Lung (tissue), 12 donors: ENCODE results near the gene DCHS2. TPM values are rescaled to one million over a fixed set of nuclear protein-coding genes. Genes with fewer than 3 reads are reported as not detected.

ENCODE experiments used
- ATAC-seq: fragments of 200-7000 bp; cut with Tn5 transposase; one replicate; pipeline ENCODE4 v1.9.1; 2020; ENCODE audit warnings: moderate number of reproducible peaks; ENCODE audit not compliant: insufficient read depth, low FRiP score
- DNase-seq, 3 donors: peaks; one replicate each; pipeline ENCODE4 v3.0.0-alpha.2; 2013 to 2017
- H3K27ac ChIP-seq, 2 donors: one replicate each; pipeline ENCODE4 v1.5.1; 2013; ENCODE audit warnings: mild to moderate bottlenecking in 2 of 2, moderate library complexity in 2 of 2, control low read depth in 1 of 2, inconsistent platforms in 1 of 2, low read depth in 1 of 2, low read length in 1 of 2
- H3K27me3 ChIP-seq, 3 donors: one replicate each; pipeline ENCODE4 v1.5.1; 2013; ENCODE audit warnings: low read length in 2 of 3; ENCODE audit not compliant: control insufficient read depth in 3 of 3, insufficient read depth in 3 of 3
- H3K36me3 ChIP-seq, 4 donors: one replicate each; pipeline ENCODE4 v1.5.1; 2013; ENCODE audit warnings: low read length in 4 of 4, mild to moderate bottlenecking in 1 of 4, moderate library complexity in 1 of 4; ENCODE audit not compliant: control insufficient read depth in 4 of 4, insufficient read depth in 4 of 4
- H3K4me1 ChIP-seq, 5 donors: one replicate each; pipeline ENCODE4 v1.5.1; 2013; ENCODE audit warnings: low read length in 5 of 5, mild to moderate bottlenecking in 2 of 5, moderate library complexity in 1 of 5; ENCODE audit not compliant: control insufficient read depth in 5 of 5, insufficient read depth in 5 of 5
- H3K4me3 ChIP-seq: one replicate; pipeline ENCODE4 v1.5.1; 2013; ENCODE audit warnings: mild to moderate bottlenecking, control low read depth, moderate library complexity
- H3K9ac ChIP-seq, 2 donors: one replicate each; pipeline ENCODE4 v1.5.1; 2013; ENCODE audit warnings: low read length in 2 of 2, control low read depth in 1 of 2; ENCODE audit not compliant: insufficient read depth in 1 of 2
- H3K9me3 ChIP-seq, 4 donors: one replicate each; pipeline ENCODE4 v1.5.1; 2013; ENCODE audit warnings: low read length in 3 of 4, mild to moderate bottlenecking in 1 of 4, moderate library complexity in 1 of 4; ENCODE audit not compliant: control insufficient read depth in 4 of 4, insufficient read depth in 3 of 4
- WGBS, 2 donors: extraction: QIAGEN DNeasy Blood & Tissue Kit; methylation state at CpG; one replicate each; pipeline ENCODE4 v1.1.7; 2013; 5-methylcytosine and 5-hydroxymethylcytosine counted together
- polyA plus RNA-seq, 2 donors: library from polyadenylated mRNA; stranded (reverse); fragments of 200-250 nt; gene quantifications; one replicate each; pipeline ENCODE4 v1.2.1, GENCODE V29; 2013
- total RNA-seq, 2 donors: library from RNA; depleted of rRNA in 1 of 2; stranded (reverse); fragments of >200 nt in 1 of 2; gene quantifications; one replicate each; pipeline ENCODE4 v1.2.1, GENCODE V29; 2014 to 2021
- TF ChIP-seq, protein P1 (sequence below): IDR thresholded peaks from 2 replicates; pipeline ENCODE4 v1.5.1; 2012; ENCODE audit warnings: mild to moderate bottlenecking; ENCODE audit errors: control extremely low read depth, extremely low read depth
- donor health status: control.
- donor health status: control.
- donor health status: Bipolar disorder and iron deficiency.
- donor health status: healthy.
- donor health status: DM: yes; HTN: yes; CAD: no.

The DCHS2 gene
- total and polyA plus RNA-seq, 4 donors, result 0.02 to 13.4 (median 0.53) TPM

DNA sequence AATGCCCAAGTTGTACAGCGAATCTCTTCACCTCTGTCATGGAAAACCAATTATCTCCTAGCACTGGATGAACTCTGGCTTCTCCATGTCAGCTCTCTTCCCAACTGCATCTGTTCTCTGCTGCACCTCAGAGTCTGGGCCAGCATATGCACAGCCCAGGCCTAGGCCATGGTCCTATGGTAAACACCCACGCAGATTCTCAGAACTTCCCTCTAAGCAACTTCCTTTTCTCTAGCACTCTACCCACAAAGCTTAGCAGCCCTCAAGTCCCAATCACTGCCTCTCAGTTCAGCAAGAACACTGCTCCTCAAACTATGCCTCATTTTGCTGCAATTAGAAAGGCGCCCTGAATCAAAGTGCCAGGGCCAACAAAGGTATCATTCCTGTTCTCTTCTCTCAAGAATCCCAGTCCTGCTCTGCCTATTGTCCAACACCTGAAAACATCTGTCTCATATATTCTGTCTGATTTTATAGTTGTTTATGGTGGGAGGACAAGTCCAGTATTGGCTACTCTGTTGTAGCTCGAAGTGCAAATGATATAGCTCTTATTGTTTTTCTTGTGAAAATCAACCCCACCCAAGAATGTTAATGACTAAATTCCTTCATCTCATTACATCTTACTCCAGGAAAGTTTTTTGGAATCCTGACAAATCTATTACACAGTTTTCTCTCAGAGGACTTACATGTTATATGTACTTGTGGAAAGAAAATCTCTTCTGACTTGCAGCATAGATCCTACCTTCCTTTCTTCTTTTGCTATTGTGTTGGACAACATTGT lies 85.4 kb downstream of the DCHS2 start:
- Histone ChIP-seq H3K27ac (no peak overlapping the region), H3K27me3 (no peaks in the 10 kb centered on the region), H3K9ac (no peak overlapping the region), H3K4me3 (no peak overlapping the region), H3K36me3 (no peaks in the 10 kb centered on the region), H3K4me1 (peaks cover 0 to 1% (median 0%) of the 10 kb centered on the region in 5 donors), H3K9me3 (peaks cover 1 to 4% (median 3%) of the 10 kb centered on the region in 4 donors)
- WGBS, 2 donors, result 73 to 74% methylated on average over 4 of the region's 4 CpGs
- ATAC-seq, result peak; percentile 28
- no peak for DNase-seq
- TF ChIP-seq, protein P1, sequence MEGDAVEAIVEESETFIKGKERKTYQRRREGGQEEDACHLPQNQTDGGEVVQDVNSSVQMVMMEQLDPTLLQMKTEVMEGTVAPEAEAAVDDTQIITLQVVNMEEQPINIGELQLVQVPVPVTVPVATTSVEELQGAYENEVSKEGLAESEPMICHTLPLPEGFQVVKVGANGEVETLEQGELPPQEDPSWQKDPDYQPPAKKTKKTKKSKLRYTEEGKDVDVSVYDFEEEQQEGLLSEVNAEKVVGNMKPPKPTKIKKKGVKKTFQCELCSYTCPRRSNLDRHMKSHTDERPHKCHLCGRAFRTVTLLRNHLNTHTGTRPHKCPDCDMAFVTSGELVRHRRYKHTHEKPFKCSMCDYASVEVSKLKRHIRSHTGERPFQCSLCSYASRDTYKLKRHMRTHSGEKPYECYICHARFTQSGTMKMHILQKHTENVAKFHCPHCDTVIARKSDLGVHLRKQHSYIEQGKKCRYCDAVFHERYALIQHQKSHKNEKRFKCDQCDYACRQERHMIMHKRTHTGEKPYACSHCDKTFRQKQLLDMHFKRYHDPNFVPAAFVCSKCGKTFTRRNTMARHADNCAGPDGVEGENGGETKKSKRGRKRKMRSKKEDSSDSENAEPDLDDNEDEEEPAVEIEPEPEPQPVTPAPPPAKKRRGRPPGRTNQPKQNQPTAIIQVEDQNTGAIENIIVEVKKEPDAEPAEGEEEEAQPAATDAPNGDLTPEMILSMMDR, result no peak

GRCh38 chr4:154399259-154399974 lies 92.2 kb downstream of the DCHS2 start:
- ATAC-seq, result no peak
- no peaks in the 10 kb centered on the region for H3K9me3 ChIP-seq
- H3K4me3 ChIP-seq, result no peak overlapping the region
- peak; percentile 19 to 89 (median 87) for DNase-seq
- TF ChIP-seq, protein P1, result peak; percentile 10
- no peaks in the 10 kb centered on the region for H3K27me3 ChIP-seq
- WGBS, 2 donors, result 76 to 81% methylated on average over 10 of the region's 10 CpGs
- no peak overlapping the region for H3K27ac ChIP-seq
- H3K9ac ChIP-seq, result peak overlapping the region in 1 of 2 donors; percentile 82
- peaks cover 0 to 3% (median 0%) of the 10 kb centered on the region in 5 donors for H3K4me1 ChIP-seq
- no peaks in the 10 kb centered on the region for H3K36me3 ChIP-seq

GRCh38 chr4:154390324-154390723 lies 101.3 kb downstream of the DCHS2 start:
- Histone ChIP-seq H3K4me3 (no peak overlapping the region), H3K9ac (no peak overlapping the region), H3K36me3 (no peaks in the 10 kb centered on the region), H3K9me3 (no peaks in the 10 kb centered on the region), H3K27me3 (no peaks in the 10 kb centered on the region), H3K27ac (no peak overlapping the region), H3K4me1 (no peaks in the 10 kb centered on the region)
- no peak for DNase-seq
- 88 to 94% methylated on average over 3 of the region's 3 CpGs for WGBS, 2 donors
- no peak for ATAC-seq
- TF ChIP-seq, protein P1, result no peak
